Measurements from ENCODE around the gene CIP2A. TPM values are rescaled to one million over a fixed set of nuclear protein-coding genes. Genes with fewer than 3 reads are reported as not detected.

CIP2A gene
- total and polyA plus RNA-seq, 2 of the 8 experiments (the other 6 are each of a cell fraction or from before 2014, with no cell fraction given) = 11.9 to 38.0 TPM

GRCh38 chr3:108588601-108589000 is 637 bp downstream of the CIP2A start (continued):
- TF ChIP-seq SRF (IDR thresholded peaks at IDR 0.05; ENCODE audit: low read depth, low read length) (no peak), CBX8 (IDR thresholded peaks at IDR 0.05; ENCODE audit: borderline replicate concordance, low read depth, low read length) (no peak), TCF12 (IDR thresholded peaks at IDR 0.05; ENCODE audit: low read depth, low read length) (no peak)
